SW 1271 (cell line): ENCODE data around the gene FKBP5.
"Not testable (repeated sequence)": the region's sequence is repeated elsewhere in the genome, so short reads cannot be mapped to it uniquely, and the experiment has no call there.

Experiments
- DNase-seq, 2 experiments: peaks; one replicate each; lab custom pipeline; 2025; lab: John Stamatoyannopoulos, UW

FKBP5 gene

GRCh38 chr6:35609588-35609987 is 79.1 kb downstream of the FKBP5 start:
- DNase-seq: no peak

GRCh38 chr6:35607517-35608233 is 81.0 kb downstream of the FKBP5 start:
- no peak for DNase-seq

DNA sequence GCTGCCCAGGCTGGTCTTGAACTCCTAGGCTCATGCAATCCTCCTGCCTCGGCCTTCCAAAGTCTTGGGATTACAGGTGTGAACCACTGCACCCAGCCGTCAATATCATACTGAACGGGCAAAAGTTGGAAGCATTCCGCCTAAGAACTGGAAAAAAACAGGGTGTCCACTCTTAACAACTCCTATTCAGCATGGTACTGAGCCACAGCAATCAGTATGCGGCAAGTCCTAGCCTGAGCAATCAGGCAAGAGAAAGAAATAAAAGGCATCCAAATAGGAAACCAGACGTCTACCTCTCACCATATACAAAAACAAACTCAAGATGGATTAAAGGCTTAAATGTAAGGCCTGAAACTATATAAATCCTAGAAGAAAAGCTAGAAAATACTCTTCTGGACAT is 83.1 kb downstream of the FKBP5 start:
- DNase-seq: no peak

- no peak for DNase-seq
Measured at GRCh38 chr6:35603326-35604202, 85.2 kb downstream of the FKBP5 start.

DNA sequence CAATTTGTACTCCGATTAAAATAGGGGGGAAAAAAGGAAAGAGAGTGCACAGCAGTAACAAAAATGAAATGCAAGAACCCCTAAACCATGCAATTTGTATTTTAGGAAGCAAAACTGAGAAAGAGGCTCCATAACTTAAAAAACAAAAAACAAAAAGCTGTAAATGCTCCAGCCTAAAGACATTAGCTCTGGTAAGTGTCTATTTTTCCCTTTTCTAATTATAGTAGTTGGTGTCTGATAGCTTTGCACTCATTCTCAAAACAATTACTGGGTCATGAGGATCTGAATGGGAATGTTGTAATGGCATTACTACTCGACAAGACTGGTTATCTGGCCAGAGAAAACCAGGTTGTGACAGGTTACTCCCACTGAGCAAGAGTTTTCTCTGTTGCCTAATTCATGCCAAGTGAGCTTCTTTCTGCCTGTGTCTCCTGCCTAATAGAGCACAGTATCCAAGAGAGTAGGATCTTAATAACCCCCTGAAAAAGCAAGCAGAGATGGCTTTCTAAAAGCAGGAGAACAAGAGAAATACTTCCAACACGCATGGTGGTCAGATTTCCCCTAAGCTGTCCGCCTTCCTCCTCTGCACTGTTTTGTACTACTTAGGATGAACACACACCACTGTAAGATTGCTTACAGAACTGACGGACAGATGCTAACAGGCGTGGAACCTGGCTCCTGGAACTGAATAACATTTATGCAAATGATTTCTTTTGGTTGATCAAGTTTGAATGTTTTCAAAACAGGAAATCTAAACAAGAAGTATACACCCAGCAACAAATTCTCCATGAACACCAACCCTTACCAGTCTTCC is 86.4 kb downstream of the FKBP5 start:
- no peak for DNase-seq

- DNase-seq: no peak
Measured at GRCh38 chr6:35601331-35602132, 87.2 kb downstream of the FKBP5 start.

- no peak for DNase-seq
Measured at GRCh38 chr6:35600659-35601125, 88.0 kb downstream of the FKBP5 start.

GRCh38 chr6:35599761-35600658 is 88.7 kb downstream of the FKBP5 start:
- DNase-seq: no peak

DNA sequence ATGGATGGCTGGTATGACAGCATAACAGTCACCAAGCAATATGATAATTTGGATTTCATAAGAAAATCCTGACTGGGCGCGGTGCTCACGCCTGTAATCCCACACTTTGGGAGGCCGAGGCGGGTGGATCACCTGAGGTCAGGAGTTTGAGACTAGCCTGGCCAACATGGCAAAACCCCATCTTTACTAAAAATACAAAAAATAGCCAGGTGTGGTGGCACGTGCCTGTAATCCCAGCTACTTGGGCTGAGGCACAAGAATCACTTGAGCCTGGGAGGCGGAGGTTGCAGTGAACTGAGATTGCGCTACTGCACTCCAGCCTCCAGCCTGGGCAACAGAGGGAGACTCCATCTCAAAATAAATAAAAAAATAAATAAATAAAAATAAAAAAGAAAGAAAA is 90.1 kb downstream of the FKBP5 start:
- DNase-seq: not testable (repeated sequence)

DNA sequence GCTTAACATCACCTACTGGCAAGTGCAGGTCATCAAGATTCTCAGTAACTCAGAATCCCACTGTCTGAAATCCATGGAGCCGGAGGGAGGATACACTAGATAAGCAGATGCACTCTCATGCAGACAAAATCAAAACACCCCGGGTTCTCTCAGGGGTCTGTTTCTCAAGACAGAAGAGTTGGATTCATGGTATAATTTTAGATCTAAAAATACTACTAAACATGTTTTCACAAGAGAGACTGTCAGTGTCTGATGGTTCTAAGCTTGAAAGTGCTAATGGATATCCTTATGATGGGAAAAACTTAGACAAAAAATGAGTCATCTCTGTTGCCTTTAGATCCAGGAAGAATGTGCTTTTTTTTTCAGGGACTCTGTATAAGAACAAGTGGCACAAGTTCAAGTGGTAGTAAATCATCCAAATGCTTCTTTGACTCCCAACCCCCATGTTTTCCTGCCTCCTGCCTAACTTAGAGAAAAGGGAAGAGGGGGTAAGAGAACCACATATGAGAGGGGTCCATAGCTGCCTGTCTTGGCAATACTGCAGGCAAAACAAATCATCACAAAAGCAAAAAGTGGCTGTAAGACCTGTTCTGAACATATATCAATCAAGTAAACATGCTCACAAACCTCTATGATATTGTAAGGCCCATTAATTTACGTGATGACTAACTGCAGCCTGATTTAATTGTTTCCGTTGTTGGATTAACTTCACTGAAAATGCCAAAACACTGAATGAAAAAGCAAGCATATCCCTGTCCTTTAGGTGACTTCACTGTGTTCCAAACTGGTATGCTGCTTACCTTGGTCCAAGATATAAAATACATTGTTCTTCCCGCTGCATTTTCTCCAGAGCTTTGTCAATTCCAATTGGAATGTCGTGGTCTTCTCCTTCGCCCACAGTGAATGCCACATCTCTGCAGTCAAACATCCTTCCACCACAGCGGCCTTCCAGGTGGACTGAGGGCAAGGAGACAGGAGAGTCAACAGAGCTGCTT is 92.0 kb downstream of the FKBP5 start:
- peak in 1 of 2 experiments; percentile 55 for DNase-seq

DNA sequence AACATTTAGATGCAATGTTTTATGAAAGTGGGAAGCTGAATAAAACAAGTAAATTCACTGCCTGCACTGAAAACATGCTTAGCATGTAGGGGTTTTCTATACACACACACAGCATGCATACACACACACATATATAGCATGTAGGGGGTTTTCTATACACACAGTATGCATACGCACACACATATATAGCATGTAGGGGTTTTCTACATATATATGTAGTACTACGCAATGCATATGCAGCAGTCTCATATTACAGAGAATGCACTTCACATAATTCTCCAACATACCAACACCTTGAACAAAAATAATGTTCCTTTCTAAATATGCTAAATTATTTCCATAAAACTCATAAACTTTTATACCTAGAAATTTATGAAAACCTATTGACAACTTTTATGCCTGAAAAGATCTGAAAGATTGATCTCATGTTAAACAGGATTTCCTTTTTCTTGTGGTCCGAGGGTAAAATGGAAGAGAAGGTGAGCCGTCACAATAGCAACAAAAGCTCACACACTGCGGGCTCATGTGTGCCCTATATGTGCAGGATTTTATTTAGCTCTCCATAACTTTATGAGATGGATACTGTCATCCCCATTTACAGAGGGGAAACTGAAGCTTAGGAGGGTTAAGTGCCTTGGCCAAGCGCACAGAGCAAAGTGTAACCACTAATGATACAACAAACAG is 94.1 kb downstream of the FKBP5 start:
- DNase-seq: no peak

DNA sequence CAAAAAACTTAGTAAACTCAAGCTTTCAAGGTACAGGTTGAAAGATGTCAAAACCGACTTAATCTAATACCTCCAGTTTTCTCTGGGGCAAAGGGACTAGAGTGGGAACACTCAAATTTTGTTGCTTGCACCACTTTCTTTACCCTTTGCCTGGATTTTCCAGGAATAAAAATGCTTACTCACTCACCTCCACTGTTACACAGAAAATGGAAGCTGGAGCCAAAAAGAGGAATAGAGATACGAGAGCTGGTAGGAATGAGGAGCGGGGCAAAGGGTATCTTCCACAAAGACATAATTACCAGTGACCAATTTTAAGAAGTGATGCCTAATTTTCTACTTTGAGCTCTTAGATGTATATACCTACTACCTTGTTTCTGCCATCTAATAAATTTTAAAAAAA is 96.5 kb downstream of the FKBP5 start:
- DNase-seq: no peak

- DNase-seq: no peak
Measured at GRCh38 chr6:35590622-35591066, 98.1 kb downstream of the FKBP5 start.

GRCh38 chr6:35589904-35590303 is 98.8 kb downstream of the FKBP5 start:
- no peak for DNase-seq

DNA sequence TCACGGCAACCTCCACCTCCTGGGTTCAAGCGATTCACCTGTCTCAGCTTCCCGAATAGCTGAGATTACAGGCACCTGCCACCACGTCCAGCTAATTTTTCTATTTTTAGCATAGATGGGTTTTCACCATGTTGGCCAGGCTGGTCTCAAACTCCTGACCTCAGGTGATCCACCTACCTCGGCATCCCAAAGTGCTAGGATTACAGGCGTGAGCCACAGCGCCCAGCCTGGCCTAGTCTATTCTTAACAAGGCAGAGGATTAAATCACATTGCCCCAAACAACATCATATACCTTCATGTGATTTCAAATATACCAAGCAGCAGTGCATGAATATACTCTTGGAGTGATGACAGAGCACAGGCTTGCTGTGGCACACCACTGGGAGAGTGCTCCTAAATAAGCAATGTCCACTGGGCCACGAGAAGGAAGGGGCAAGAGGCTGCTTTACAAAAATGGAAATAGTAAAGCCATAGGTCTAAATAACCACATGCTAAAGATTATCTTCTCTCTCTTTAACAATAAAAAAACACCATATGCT is 99.4 kb downstream of the FKBP5 start:
- DNase-seq: no peak

DNA sequence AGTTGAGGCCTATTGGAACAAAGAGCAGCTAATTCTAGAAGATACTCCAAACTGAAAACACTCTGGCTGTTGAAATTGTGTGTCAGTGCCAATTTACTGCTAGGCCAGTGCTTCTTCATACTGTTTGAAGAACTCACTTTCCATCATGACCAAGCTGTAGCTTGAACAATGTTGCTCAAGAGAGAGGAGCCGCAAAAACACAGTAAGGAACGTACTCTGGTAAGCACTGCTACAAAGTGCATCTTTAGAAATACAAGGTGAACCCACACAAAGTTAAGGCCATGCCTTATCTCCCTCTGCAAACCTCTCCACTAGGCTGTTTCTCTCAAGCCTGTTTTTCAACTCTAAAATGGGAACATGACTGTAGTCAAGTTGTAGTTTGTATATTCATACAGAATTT is 101.5 kb downstream of the FKBP5 start:
- DNase-seq: no peak

DNA sequence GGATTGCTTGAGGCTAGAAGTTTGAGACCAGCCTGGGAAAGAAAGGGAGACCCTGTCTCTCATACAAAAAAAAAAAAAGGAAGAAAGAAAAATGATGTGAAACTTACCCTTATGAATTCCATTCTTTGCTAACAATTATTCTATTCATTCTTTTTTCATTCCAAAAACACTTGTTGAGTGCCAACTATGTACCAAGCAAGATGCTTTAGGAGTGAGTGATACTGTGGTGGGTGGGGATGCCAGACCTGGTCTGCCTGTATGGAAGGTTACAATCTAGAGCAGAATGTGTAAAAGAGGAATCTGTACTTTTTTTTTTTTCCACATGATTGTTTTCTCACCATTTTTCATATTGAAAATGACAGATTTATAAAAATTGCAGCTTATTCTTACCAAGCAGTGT is 102.2 kb downstream of the FKBP5 start:
- DNase-seq: no peak

DNA sequence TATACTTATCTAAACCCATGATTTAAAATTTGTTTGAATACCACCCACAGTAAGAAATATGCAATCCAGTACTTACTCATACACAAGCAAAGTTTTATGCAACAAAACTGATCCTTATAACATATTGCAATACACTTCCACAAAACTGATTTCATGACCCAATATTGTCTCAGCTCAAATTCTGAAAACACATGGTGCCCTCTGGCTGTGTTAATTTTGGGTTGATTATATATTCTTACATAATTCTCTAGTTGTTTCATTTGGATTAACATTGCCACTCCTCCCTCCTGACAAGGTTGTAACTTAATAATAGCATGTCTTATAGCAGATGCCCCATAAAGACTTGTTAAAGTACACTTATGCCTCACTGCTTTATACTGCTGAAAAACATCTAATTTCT is 103.1 kb downstream of the FKBP5 start:
- no peak for DNase-seq
